Measurements from ENCODE around the gene SMAD5.

The SMAD5 gene

GRCh38 chr5:136115183-136115865 is 17.3 kb upstream of the SMAD5 start:
- no peak for DNase-seq

- DNase-seq: no peak
Observed at GRCh38 chr5:136120529-136120928, 12.1 kb upstream of the SMAD5 start.

GRCh38 chr5:136123236-136123768 is 9.3 kb upstream of the SMAD5 start:
- DNase-seq: no peak

DNA sequence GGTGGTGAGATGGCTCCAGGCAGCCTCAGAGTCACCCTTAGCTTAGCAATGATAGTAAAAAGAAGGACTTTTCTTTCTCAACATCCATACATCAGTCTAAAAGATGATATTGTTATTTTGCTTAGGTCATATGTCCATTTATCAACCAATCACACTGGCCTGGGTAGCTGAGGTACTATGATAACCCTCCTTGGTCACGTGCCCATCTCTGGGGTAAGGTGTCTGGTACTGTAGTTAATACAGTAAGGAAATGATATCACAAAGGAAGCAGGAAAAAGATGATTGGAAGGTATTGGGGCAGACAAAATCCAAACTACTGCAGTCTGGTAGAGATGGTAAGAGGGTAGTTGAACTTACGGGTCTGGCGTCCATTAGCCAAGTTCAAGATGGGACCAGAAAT is 5.1 kb upstream of the SMAD5 start:
- no peak for DNase-seq

DNA sequence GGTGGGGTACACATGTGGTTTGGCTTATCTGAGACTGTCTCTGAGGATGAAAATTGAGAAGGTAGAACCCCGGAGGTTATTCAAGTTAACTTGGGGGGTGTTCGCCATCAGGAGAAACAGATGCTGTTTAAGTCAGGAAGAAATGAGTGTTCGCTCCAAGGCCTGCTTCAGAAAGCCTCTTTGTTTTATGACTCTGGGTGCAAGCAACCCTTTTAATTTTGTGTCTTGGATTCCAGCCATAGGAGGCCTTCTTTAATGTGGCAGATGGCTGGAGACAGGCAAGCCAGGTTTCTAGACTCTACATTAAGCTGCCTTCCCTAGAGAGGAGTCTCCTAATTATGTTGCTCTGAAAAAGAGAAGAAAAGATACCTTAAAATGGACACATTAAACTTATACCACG is 4.2 kb upstream of the SMAD5 start:
- DNase-seq: no peak

DNA sequence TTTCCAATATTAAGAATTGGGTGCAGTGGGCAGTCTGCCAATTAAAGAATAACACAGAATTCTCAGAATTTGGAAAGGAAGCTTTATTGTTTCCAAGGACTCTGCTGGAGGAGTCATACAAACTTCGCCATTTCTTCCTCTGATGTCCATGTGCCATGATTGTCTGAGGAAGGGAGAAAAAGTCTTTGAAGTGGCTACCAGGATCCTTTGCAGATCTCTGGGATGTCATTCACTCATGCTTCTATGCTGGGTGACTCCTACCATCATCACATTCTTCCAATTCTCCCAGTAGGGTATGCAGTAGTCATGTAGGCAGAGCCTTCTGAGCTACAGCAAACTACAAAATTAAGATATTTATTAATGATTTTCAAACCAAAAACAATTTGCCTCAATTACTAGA is 3.2 kb upstream of the SMAD5 start:
- no peak for DNase-seq

DNA sequence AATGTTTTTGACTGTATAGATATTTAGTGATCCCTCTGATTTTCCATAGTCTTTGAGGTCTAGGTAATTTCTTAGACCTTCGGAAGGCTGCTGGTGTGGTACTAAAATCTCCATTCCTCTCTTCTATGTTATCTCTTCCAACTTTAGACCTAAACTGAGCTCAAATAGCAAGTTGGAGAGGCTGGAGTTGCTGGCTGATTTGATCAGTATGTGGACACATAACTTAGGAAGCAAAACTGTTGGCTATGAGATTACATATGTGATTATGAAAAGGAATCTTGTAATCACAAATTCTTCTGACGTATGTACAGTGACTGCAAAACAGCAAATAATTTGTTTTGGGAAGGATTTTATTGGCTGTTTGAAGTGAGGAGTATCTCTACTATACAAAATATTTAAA is 2.1 kb upstream of the SMAD5 start:
- DNase-seq: no peak

DNA sequence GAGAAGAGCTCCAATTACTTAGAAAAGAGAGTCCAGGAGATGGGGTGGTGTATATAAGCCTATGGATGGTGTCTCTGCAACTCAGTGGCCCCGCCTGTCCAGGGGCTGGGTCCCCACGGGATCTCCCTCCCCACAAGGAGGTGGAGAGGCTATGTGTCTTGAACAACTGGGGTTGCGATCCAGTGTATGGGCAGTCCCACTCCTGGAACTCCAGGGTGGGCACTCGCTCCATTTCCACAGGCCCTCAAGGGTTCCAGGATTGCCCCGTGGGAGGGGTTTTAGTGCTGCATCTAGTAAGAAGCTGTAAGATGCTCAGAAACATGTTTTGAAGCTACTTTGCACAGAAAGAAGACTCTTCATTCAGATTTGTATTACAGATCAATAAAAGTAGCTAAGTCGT is 558 bp upstream of the SMAD5 start:
- no peak for DNase-seq

DNA sequence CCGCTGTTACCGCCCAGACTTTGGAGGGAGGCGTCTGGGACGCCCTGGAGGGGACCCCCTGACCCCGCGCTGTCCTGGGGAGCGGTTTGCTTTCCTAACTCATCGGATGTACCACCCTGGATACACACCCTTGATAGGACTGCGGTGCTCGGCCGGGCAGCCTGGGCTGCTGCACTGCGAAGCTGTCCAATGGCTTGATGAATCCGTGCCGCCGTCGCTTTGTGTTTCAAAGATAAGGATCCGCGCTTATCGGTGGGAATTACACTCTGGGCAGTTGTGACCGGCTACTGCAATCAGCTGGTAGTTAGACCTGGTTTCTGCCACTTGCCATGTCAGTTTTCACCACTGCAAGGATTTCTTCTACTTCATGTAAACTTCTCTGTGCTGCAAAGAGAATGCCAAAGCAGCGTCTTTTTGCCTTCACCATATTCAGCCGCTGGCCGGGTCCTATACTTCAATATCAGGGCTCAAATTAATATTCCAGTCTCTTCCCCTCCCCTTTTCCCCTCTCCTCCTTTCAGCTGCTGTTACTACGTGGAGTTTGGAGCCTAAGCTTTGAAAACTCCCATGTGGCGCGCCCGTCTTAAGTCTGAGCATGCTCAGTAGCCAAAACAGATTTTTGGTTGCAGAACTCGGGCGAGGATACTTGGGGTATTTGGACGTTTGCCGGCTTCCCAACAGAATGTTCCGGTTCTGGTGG is 727 bp downstream of the SMAD5 start:
- DNase-seq: no peak

- DNase-seq: no peak
Observed at GRCh38 chr5:136133922-136134379, 1.3 kb downstream of the SMAD5 start.

GRCh38 chr5:136134653-136135052 is 2.0 kb downstream of the SMAD5 start:
- no peak for DNase-seq

DNA sequence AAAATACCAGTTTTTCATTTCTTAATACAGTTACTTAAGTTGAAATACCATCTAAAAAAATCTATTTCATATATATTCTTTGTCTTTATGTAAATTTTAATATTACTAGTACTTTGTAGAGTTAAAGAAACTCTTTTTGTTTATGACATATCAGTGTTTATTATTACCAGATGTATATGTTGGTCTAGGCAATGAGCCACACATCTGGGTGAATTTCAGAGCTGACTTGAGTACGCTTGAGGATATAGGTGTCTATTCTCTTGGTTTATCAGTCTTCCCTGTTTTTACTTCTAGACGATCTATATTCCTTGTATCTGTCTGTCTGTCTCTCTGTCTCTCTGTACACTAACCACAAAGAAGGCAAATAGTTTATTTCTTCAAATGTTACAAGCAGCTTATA is 2.9 kb downstream of the SMAD5 start:
- DNase-seq: no peak

DNA sequence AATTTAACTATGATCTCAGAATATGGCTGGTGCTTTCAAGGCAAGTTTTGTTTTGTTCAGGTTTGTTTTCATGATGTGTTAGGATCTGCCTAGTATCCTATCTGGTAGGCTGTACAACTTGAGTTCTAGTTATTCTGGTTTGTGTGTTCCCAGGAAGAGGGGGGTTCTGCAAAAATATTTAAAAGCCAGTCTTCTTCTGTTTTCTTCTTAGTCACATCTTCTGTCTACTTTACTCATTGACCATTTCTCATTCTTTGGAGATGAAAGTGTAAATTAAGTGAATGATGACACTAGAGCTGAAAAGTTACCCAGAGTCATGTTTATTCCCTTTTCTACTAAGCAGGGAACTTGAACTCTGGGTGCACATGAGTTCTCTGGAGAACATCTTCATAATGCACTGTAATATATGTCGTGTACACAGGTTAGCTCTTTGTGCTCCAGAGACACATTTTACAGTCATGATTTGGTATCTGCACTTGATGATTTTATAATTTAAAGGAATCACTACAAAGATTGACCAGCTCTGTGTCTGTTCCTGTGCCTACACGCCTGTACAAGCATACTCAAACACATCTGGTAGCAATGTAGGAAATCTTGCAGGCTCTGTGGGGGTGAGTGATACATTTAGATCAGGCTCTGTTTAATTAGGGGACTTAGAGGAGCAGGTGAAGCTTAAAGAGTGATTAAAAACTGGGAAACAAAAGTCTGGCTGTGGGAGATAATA is 5.0 kb downstream of the SMAD5 start:
- no peak for DNase-seq

DNA sequence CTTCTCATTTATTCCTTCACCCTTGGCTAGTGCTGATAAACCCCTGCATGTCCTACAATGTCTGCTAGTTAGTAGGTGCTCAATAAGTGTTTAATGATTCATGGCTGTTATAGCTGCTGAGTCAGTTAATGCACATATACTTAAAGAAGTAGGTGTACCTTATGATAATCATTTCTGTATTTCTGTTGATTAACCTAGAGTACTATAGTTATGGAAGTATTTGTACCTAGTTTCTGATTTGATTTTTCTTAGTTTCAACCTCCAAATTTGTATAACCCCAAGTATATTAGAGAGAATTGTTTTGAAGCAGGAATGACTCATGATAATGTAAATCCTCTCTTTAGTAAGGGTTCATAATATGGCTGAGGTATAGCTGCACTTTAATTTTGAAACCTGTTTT is 8.9 kb downstream of the SMAD5 start:
- no peak for DNase-seq

DNA sequence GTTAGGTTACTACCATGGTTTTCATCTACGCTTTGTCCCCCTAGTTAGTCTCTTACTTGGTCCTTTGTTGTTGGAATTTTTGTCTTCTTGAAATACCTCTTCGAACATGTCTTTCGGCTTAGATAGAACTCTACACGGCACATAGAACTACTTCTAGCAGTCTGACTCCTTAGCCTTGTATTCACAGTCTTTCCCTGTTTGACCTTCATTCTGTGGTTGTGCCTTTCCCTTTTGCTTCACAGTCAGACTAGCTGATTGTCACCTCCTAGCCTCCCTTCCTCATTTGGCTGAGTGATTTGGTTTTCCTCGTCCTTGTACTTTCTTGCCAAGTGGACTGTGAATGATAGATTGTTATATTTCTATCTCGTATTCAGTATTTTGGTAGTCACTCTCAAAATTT is 10.7 kb downstream of the SMAD5 start:
- no peak for DNase-seq

DNA sequence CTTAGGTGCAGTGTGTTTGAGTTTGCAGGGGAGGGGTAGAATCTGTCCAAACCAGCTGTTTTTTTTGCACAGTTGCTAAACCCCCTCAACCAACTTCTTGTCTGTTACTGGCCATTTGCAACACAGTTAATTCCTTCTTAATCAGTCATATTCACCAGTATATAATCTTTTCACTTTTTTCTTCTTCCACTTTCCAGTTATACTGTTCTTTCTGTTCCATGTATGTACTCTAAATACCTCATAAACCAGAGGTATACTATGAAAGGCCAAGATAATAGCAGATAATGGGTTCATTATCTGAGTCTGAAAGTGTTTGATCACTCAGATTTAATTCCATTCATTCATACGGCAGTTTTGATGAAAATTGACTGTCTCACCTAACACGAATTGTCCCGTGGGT is 11.1 kb downstream of the SMAD5 start:
- DNase-seq: no peak

DNA sequence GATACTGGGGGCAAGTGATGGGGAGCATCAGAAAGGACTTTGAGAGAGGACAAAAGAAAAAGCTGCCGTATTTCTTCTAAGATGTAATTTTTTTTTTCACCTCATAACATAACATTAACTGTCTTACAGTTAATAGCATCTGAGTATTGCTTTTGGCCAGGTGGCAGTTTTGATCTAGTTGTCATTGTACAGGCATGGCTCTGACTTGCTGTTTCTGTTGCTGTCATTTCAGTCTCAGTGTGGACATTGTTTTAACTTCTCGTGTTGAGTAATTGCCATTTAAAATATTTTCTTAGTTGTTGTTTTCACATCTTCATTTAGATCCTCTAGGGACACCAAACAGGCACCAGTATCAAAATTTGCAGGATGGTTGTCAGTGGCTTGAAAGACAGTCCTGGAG is 12.4 kb downstream of the SMAD5 start:
- no peak for DNase-seq

- DNase-seq: no peak
Observed at GRCh38 chr5:136146201-136146600, 13.6 kb downstream of the SMAD5 start.

DNA sequence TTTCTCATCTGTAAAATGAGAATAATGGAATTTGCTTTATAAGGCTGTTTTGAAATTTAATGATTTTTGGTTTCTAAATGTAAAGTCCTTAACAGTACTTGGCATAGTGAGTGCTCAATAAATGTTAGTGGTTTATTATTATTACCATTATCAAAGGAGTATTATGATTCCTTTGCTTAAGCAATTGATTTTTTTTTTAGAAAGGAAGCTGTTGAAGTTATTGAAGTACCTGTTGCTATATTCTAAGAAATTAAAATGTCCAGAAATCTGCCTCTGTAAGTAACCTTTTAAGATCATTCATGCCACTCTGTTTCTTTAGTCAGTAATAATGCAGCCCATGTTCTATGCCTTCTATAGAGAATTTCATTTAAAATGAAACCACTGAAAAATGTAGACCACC is 15.0 kb downstream of the SMAD5 start:
- DNase-seq: no peak

DNA sequence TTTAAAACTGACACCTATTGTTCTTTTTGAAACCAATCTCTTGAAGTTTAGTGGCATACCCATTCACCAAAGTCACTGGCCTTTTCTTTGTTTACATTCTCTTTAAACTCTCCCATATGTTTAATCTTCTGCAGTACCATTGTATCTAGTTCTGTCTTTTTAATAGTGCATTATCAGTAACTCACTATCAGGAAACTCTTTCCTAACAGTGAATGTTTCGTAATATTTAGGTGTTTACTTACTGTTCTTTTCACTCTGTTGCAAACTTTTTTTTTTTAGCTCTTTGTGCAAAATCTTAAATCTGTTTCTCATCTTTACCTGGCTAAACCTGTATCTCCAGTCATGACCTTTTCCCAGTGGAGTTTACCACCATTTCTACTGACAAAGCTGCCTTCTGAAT is 17.2 kb downstream of the SMAD5 start:
- DNase-seq: no peak

GRCh38 chr5:136153581-136154236 is 21.1 kb downstream of the SMAD5 start:
- no peak for DNase-seq

DNA sequence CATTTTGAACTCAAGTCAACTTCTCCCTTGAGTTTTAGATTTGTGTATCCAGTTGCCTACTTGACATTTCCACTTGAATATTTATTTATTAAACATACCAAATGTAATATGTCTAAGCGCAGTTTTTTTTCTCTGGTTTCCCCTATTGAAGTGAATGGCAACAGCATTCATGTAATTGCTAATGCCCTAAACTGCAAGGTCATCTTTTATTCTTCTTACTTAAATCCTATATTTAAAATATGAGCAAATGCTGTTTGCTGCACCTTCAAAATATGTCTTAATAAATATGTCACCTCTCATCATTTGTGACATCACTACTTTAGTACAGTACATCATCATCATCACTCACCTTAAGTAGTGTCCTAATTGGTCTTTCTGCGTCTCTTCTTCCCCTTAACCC is 22.4 kb downstream of the SMAD5 start:
- no peak for DNase-seq

DNA sequence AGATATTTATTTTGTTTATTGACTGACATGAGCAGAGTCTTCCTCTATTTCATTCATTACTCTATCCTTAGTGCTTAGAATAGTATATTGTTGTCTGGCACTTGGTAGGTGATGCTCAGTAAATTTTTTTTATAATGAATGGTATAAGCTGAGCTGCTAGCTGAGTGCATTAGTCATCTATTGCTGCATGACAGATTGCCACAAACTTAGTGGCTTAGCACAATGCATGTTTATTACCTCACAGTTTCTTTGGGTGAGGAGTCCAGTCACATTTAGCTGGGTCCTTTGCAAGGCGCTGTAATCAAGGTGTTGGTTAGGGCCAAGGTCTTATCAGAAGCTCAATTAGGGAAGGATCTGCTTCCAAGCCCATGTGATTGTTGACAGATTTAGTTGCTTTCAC is 23.1 kb downstream of the SMAD5 start:
- no peak for DNase-seq
